ENCODE data around the gene ANXA4. TPM values are rescaled to one million over a fixed set of nuclear protein-coding genes. Genes with fewer than 3 reads are reported as not detected.

The ANXA4 gene
- total and polyA plus RNA-seq, 2 of the 13 experiments (the other 11 are each of a cell fraction or from before 2014, with no cell fraction given) = 155 to 168 TPM

GRCh38 chr2:69724540-69725159 is 17.3 kb upstream of the ANXA4 start (continued):
- TF ChIP-seq ATF2 (CRISPR knock-in tag; IDR thresholded peaks at IDR 0.05) = 0 out of 2 replicates have a peak, but pooled peaks have one; percentile 37

GRCh38 chr2:69725706-69726360 is 16.1 kb upstream of the ANXA4 start:
- H3K4me2 ChIP-seq (ENCODE audit: low read depth, low read length) = no peak overlapping the region
- H3K27ac ChIP-seq (ENCODE audit: extremely low read length, insufficient read depth, low read length) = no peak overlapping the region
- no peak for FAIRE-seq

GRCh38 chr2:69729266-69729665 is 12.7 kb upstream of the ANXA4 start:
- 95% methylated on average over 5 of the region's 5 CpGs for WGBS (ENCODE audit: low lambda C conversion rate)
- H3K9ac ChIP-seq (ENCODE audit: insufficient read depth, low read depth, low read length) = no peak overlapping the region
- no peak overlapping the region for H3K27ac ChIP-seq (ENCODE audit: extremely low read length, insufficient read depth, low read length)
- POLR2A ChIA-PET = no interaction called here
- FAIRE-seq (no peak), ATAC-seq (no peak), DNase-seq (ENCODE audit: low spot score) (no peak)
- H3K79me2 ChIP-seq (ENCODE audit: insufficient read depth, low read length) = no peaks in the 10 kb centered on the region
- H2AFZ ChIP-seq (ENCODE audit: low read length) = no peak overlapping the region
- CTCF ChIA-PET (ENCODE audit: low intra/inter-chr PET ratio, low total read pairs) = no interaction called here
- H3K27me3 ChIP-seq (ENCODE audit: control insufficient read depth in 1 of 2, insufficient read depth in 2 of 2, low read length in 2 of 2) = no peaks in the 10 kb centered on the region
- peaks cover 32% of the 10 kb centered on the region for H3K4me1 ChIP-seq (ENCODE audit: insufficient read depth, low read length)
- intact Hi-C loops (cut with micrococcal nuclease; ENCODE audit: unreplicated experiment) (loop anchor here (1.0 kb wide), 1 partner anchor 88 kb away; no protein-coding TSS in a partner anchor), in situ Hi-C loops (cut with HindIII; ENCODE audit: extremely low pct_ligation_motif_present, low pct_unique_long_range_greater_than_20kb) (no loop called here)
- BruUV-seq (replicated peaks) = no TSS peak
- no peak overlapping the region for H3K4me3 ChIP-seq (replicated peaks in 1 of 3; ENCODE audit: insufficient read depth in 1 of 3, low read depth in 2 of 3, low read length in 3 of 3)
- no peaks in the 10 kb centered on the region for H4K20me1 ChIP-seq (ENCODE audit: insufficient read depth, low read length)
- no peaks in the 10 kb centered on the region for H3K36me3 ChIP-seq (replicated peaks in 1 of 2; ENCODE audit: control insufficient read depth in 1 of 2, insufficient read depth in 2 of 2, low read length in 2 of 2)
- H3K4me2 ChIP-seq (ENCODE audit: low read depth, low read length) = no peak overlapping the region
- H3K9me3 ChIP-seq (ENCODE audit: low read length) = no peaks in the 10 kb centered on the region
- TF ChIP-seq ZNF205 (CRISPR knock-in tag; IDR thresholded peaks at IDR 0.05) (no peak), PRDM10 (CRISPR knock-in tag; IDR thresholded peaks at IDR 0.05; ENCODE audit: low read depth) (no peak)

More at GRCh38 chr2:69725706-69726360, 16.1 kb upstream of the ANXA4 start:
- in situ Hi-C loops (cut with HindIII; ENCODE audit: extremely low pct_ligation_motif_present, low pct_unique_long_range_greater_than_20kb) = no loop called here
- BruUV-seq (replicated peaks) = no TSS peak
- Histone ChIP-seq H3K9me3 (ENCODE audit: low read length) (no peaks in the 10 kb centered on the region), H3K4me1 (ENCODE audit: insufficient read depth, low read length) (peaks cover 19% of the 10 kb centered on the region), H3K79me2 (ENCODE audit: insufficient read depth, low read length) (no peaks in the 10 kb centered on the region), H2AFZ (ENCODE audit: low read length) (no peak overlapping the region), H3K36me3 (replicated peaks in 1 of 2; ENCODE audit: control insufficient read depth in 1 of 2, insufficient read depth in 2 of 2, low read length in 2 of 2) (no peaks in the 10 kb centered on the region), H3K27me3 (ENCODE audit: control insufficient read depth in 1 of 2, insufficient read depth in 2 of 2, low read length in 2 of 2) (no peaks in the 10 kb centered on the region), H4K20me1 (ENCODE audit: insufficient read depth, low read length) (no peaks in the 10 kb centered on the region), H3K4me3 (replicated peaks in 1 of 3; ENCODE audit: insufficient read depth in 1 of 3, low read depth in 2 of 3, low read length in 3 of 3) (no peak overlapping the region), H3K9ac (ENCODE audit: insufficient read depth, low read depth, low read length) (no peak overlapping the region)
- no peak for DNase-seq (ENCODE audit: low spot score)
- intact Hi-C loops (cut with micrococcal nuclease; ENCODE audit: unreplicated experiment) = no loop called here
- no peak for ATAC-seq
- CTCF ChIA-PET (ENCODE audit: low intra/inter-chr PET ratio, low total read pairs) = interaction anchor here (5.6 kb wide), 1 partner anchor 91 kb away, joined by 105 read pairs; no protein-coding TSS in a partner anchor
- POLR2A ChIA-PET = interaction anchor here (0.9 to 3.4 kb wide), 5 partner anchors 15 to 103 kb away, joined by 3 to 53 read pairs (median 5); partner anchors contain the start of genes ANXA4 and GMCL1
- TF ChIP-seq ZNF558 (CRISPR knock-in tag; IDR thresholded peaks at IDR 0.05; ENCODE audit: borderline replicate concordance) (no peak), MAFK (conservative IDR thresholded peaks at IDR 0.05 in 1 of 2, IDR thresholded peaks at IDR 0.05 in 1 of 2; ENCODE audit: low read length in 2 of 2) (peak; percentile 89 to 90), MAFF (IDR thresholded peaks at IDR 0.05; ENCODE audit: low read depth, low read length) (peak; percentile 80)
- WGBS (ENCODE audit: low lambda C conversion rate) = 91% methylated on average over 7 of the region's 7 CpGs

All from HepG2 (cell line).